ENCODE results near the gene ZNF330. TPM values are rescaled to one million over a fixed set of nuclear protein-coding genes. Genes with fewer than 3 reads are reported as not detected.

ZNF330 gene
- total RNA-seq, 4 donors from 2014 or later, result 13.4 to 23.0 (median 19.4) TPM

DNA sequence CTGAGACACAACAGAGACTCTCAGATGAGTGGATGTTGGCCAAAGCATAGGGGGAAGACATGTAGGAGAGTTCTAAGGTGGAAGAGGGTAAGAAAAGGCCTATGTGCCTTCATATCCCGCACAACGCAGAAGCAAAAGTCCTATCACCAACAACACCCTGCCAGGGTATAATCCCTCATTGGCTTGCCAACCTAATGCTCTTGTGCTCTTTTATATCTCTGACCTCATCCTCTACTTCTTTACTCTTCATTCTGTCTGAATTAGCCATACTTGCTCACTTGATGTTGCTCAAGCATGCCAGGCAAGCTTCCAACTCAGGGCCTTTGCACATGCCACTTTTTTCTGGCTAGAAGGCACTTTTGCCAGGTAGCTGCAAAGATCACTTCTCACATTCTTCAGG, 28.1 kb upstream of the ZNF330 start:
- WGBS, 2 donors, result 97 to 98% methylated on average over 2 of the region's 2 CpGs
- H3K4me3 ChIP-seq (ENCODE audit: low read depth, poor library complexity, severe bottlenecking), result no peak overlapping the region
- intact Hi-C loops (cut with DNase I; ENCODE audit: low total_unique reads), result no loop called here
- TF ChIP-seq, protein P1, sequence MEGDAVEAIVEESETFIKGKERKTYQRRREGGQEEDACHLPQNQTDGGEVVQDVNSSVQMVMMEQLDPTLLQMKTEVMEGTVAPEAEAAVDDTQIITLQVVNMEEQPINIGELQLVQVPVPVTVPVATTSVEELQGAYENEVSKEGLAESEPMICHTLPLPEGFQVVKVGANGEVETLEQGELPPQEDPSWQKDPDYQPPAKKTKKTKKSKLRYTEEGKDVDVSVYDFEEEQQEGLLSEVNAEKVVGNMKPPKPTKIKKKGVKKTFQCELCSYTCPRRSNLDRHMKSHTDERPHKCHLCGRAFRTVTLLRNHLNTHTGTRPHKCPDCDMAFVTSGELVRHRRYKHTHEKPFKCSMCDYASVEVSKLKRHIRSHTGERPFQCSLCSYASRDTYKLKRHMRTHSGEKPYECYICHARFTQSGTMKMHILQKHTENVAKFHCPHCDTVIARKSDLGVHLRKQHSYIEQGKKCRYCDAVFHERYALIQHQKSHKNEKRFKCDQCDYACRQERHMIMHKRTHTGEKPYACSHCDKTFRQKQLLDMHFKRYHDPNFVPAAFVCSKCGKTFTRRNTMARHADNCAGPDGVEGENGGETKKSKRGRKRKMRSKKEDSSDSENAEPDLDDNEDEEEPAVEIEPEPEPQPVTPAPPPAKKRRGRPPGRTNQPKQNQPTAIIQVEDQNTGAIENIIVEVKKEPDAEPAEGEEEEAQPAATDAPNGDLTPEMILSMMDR (IDR thresholded peaks at IDR 0.05), result no peak
- no peak for TF ChIP-seq POLR2A (IDR thresholded peaks at IDR 0.05)
- DNase-seq (ENCODE audit: low spot score in 2 of 2), result no peak

DNA sequence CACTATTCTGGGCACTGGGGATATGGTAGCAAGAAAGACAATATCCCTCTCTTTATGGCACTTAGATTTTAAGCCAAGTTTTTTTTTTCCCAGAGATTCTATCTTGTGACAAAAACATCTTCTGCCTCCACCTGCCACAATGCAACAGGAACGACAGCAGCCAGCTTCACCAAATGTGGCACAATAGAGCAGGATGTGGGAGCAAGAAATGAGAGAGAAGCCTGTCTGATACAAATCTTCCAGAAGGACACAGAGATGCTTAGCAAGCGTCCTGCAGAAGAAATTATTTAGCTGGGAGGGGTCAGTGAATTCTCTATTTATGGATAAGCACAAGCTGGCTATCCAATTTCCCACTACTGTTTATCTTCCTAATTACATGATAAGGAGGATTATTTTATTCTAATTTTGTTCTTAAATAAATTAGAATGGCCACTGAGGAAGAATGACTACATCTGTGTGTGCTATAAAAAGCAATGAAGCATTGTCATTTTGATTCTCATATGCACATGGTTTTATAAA, 27.1 kb upstream of the ZNF330 start:
- DNase-seq (ENCODE audit: low spot score in 2 of 2), result no peak
- intact Hi-C loops (cut with DNase I; ENCODE audit: low total_unique reads), result no loop called here
- 53 to 59% methylated on average over 2 of the region's 2 CpGs for WGBS, 2 donors

DNA sequence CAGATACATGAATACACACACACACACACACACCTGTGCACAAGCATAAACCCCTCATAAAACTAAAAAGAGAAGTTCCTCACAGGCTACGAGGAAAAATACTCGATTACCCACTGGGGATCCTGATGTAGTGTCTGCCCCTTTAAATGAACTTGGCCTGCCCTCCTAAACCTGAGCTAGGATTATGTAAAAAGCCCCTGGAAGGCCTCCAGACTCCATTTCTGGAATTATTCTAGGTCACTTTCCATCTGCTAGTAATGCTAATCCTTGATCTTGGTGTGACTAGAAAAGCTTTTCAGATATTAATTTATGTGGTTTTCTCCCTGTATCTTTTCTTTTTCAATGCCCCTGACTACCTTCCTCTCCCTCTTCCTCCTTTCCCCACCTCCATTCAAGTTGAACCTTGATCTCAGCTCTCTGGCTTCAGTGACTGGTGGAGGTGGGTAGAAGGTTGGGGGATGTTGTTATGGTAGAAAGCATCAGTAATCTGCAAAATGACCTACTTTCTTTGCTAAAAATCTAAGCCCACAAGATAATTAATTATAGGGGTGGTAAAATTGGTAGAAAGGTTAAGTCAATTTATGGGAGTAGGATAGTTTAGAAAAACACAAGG, 25.5 kb upstream of the ZNF330 start:
- 43 to 69% methylated on average over 2 of the region's 2 CpGs for WGBS, 2 donors
- intact Hi-C loops (cut with DNase I; ENCODE audit: low total_unique reads), result no loop called here
- TF ChIP-seq POLR2A (IDR thresholded peaks at IDR 0.05), result no peak
- TF ChIP-seq, protein P1 (IDR thresholded peaks at IDR 0.05), result no peak
- no peak for DNase-seq (ENCODE audit: low spot score in 2 of 2)
- H3K4me3 ChIP-seq (ENCODE audit: low read depth, poor library complexity, severe bottlenecking), result no peak overlapping the region

More for the DNA sequence above, 27.1 kb upstream of the ZNF330 start:
- TF ChIP-seq POLR2A (IDR thresholded peaks at IDR 0.05), result no peak
- TF ChIP-seq, protein P1 (IDR thresholded peaks at IDR 0.05), result no peak
- H3K4me3 ChIP-seq (ENCODE audit: low read depth, poor library complexity, severe bottlenecking), result no peak overlapping the region

DNA sequence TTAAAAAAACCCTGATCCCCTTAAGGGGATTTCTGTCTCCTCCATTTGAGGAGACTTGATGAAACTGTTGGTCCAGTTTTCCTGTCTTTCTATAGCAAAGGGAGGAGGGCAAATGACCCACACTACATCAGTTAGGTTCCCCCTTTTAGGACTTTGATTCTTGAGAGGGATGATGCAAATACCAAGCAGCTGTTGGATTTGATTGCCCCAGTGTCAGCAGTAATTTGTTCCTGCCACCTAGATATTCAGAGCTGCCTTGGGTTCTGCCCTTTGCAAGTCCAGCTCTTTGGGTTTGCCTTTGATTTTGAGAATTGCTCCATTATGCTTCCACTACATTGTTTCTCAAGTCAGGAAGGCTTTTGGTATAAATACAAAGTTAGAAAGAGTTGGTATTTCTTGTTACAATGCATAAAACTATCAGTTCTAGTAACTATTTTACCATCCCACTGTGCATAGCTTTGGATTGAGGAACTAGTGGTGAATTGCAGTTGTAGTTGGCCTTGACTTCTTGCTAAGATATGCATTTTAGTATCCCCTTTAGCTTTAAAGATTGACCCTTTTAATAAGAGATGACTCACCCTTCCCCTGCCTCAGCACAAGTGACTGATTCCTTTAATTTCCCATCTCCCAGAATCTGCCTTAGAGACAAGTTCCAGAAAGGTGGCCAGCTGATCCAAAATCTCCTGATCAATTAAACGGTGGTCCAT, 24.3 kb upstream of the ZNF330 start:
- 56 to 60% methylated on average over 1 of the region's 1 CpG for WGBS, 2 donors
- intact Hi-C loops (cut with DNase I; ENCODE audit: low total_unique reads), result no loop called here
- TF ChIP-seq, protein P1 (IDR thresholded peaks at IDR 0.05), result no peak
- TF ChIP-seq POLR2A (IDR thresholded peaks at IDR 0.05), result no peak
- H3K4me3 ChIP-seq (ENCODE audit: low read depth, poor library complexity, severe bottlenecking), result no peak overlapping the region
- no peak for DNase-seq (ENCODE audit: low spot score in 2 of 2)

DNA sequence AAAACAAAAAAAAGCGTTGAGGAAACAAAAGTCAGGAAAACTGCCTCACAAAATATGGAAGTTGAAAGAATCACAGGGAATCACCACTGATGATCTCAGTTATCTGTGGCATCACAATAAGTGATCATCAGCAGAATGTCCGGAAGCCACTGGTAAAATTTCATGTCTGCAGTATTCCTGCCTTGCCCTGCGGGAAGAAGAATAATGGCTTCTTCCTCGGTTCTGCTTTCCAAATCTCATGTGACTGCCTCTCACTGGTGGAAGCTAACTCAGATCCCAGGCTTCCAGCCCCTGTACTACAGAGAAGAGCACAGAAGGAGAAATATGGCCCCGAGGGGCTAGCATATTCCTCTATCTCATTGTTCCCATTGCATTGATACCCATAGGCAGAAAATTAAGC, 12.7 kb upstream of the ZNF330 start:
- intact Hi-C loops (cut with DNase I; ENCODE audit: low total_unique reads), result no loop called here
- 52 to 64% methylated on average over 5 of the region's 5 CpGs for WGBS, 2 donors
- TF ChIP-seq, protein P1 (IDR thresholded peaks at IDR 0.05), result no peak
- TF ChIP-seq POLR2A (IDR thresholded peaks at IDR 0.05), result no peak
- H3K4me3 ChIP-seq (ENCODE audit: low read depth, poor library complexity, severe bottlenecking), result no peak overlapping the region
- no peak for DNase-seq (ENCODE audit: low spot score in 2 of 2)
